ENCODE results near the gene ABCA2.

Gene ABCA2

DNA sequence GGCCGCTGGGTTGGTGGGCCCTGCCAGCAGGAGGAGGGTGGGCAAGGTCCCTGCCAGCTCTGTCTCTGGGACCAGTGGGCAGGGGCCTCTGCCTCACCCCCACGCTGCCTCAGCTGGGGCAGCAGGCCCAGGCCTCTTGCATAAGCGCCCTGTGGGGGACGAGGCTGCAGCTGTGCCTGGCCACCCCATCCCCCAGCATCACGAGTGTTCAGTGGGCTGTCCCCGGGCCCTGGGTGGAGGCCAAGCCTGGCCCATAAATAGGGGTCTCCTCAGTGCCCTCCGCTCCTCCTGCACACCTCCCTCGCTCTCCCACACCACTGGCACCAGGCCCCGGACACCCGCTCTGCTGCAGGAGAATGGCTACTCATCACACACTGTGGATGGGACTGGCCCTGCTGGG, 50.8 kb downstream of the ABCA2 start, which contains the start of gene PTGDS:
PTGDS (plus strand) TSS at position 282 of the 400 bp plus-strand sequence; CDS start at position 357, 75 bp downstream.
- Histone ChIP-seq H3K4me1 (ENCODE audit: low read depth, poor library complexity, severe bottlenecking) (no peaks in the 10 kb centered on the region), H2AFZ (ENCODE audit: low read depth) (no peak within 1 kb of the TSS), H3K27ac (no peak within 1 kb of the TSS), H3K36me3 (ENCODE audit: insufficient read depth) (no peaks in the 10 kb centered on the region), H3K27me3 (ENCODE audit: insufficient read depth, low read depth) (peaks cover 45% of the 10 kb centered on the region), H3K4me3 (IDR thresholded peaks at IDR 0.05; ENCODE audit: insufficient read depth, low read depth, low read length) (no peak within 1 kb of the TSS), H3K79me2 (ENCODE audit: insufficient read depth, low read depth) (no peaks in the 10 kb centered on the region), H4K20me1 (ENCODE audit: insufficient read depth) (no peaks in the 10 kb centered on the region), H3K9ac (no peak within 1 kb of the TSS), H3K4me2 (no peak within 1 kb of the TSS)
- TF ChIP-seq, protein P1, sequence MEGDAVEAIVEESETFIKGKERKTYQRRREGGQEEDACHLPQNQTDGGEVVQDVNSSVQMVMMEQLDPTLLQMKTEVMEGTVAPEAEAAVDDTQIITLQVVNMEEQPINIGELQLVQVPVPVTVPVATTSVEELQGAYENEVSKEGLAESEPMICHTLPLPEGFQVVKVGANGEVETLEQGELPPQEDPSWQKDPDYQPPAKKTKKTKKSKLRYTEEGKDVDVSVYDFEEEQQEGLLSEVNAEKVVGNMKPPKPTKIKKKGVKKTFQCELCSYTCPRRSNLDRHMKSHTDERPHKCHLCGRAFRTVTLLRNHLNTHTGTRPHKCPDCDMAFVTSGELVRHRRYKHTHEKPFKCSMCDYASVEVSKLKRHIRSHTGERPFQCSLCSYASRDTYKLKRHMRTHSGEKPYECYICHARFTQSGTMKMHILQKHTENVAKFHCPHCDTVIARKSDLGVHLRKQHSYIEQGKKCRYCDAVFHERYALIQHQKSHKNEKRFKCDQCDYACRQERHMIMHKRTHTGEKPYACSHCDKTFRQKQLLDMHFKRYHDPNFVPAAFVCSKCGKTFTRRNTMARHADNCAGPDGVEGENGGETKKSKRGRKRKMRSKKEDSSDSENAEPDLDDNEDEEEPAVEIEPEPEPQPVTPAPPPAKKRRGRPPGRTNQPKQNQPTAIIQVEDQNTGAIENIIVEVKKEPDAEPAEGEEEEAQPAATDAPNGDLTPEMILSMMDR (conservative IDR thresholded peaks at IDR 0.05; ENCODE audit: low read depth, low read length): no peak

DNA sequence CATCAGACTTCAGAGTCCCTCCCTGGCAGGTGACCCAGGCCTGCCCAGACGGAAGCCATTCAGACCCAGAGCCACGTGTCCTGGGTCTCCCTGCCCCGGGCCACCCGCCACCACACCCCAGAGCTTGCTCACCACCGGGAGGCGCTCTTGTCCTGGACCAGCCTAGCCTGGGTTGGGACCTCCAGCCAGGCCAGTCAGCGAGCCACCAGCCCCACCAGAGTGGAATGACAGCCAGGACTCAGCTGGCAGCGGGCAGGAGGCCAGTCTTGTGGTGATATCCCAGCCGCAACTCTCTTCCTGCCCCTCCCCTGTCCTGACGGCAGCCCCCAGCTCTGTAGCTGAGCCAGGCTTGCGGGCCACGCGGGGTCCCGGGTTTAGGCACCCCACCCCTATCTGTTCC, 52.4 kb downstream of the ABCA2 start:
- no peaks in the 10 kb centered on the region for H4K20me1 ChIP-seq (ENCODE audit: insufficient read depth)
- no peak overlapping the region for H3K4me3 ChIP-seq (IDR thresholded peaks at IDR 0.05; ENCODE audit: insufficient read depth, low read depth, low read length)
- no peaks in the 10 kb centered on the region for H3K36me3 ChIP-seq (ENCODE audit: insufficient read depth)
- no peaks in the 10 kb centered on the region for H3K79me2 ChIP-seq (ENCODE audit: insufficient read depth, low read depth)
- peaks cover 35% of the 10 kb centered on the region for H3K27me3 ChIP-seq (ENCODE audit: insufficient read depth, low read depth)
- H3K4me1 ChIP-seq (ENCODE audit: low read depth, poor library complexity, severe bottlenecking): no peaks in the 10 kb centered on the region
- H2AFZ ChIP-seq (ENCODE audit: low read depth): no peak overlapping the region
- H3K9ac ChIP-seq: no peak overlapping the region
- H3K27ac ChIP-seq: no peak overlapping the region
- H3K4me2 ChIP-seq: no peak overlapping the region
- TF ChIP-seq, protein P1 (conservative IDR thresholded peaks at IDR 0.05; ENCODE audit: low read depth, low read length): no peak

DNA sequence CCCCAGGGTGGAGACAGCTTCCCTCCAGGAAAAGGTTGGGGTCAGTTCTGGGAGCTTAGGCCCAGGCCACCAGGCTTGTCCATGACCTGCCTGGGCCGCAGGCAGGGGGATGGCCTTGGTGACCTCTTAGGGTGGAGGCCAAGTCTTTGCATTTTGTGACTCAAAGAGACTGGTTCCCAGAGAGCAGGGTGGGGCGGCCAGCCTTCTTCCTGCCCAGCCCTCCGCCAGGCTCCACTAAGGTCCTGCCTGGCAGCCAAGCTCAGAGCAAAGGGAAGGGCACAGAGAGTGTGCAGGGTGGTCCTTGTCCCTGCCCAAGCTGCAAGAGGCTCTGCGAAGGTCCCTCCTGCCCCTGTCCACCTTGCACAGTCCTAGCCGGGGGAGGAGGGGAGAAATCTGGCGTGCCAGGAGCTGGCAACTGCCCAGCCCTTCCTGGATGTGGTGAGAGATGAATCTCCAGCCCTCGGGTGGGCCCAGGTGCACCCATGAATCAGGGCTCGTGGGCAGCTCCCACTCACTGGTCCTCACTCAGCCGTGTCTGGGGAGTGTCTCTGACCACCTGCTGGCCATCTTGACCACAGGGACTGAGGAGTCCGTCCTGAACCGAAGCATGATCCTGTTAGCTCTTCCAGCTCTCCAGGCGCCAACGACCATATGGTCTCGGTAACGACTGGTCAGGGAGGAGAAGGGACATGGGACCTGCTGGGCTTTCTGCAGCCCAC, 53.1 kb downstream of the ABCA2 start:
- no peak overlapping the region for H3K27ac ChIP-seq
- H3K27me3 ChIP-seq (ENCODE audit: insufficient read depth, low read depth): peaks cover 34% of the 10 kb centered on the region
- H4K20me1 ChIP-seq (ENCODE audit: insufficient read depth): no peaks in the 10 kb centered on the region
- no peak overlapping the region for H2AFZ ChIP-seq (ENCODE audit: low read depth)
- no peak overlapping the region for H3K9ac ChIP-seq
- H3K79me2 ChIP-seq (ENCODE audit: insufficient read depth, low read depth): no peaks in the 10 kb centered on the region
- H3K36me3 ChIP-seq (ENCODE audit: insufficient read depth): no peaks in the 10 kb centered on the region
- H3K4me1 ChIP-seq (ENCODE audit: low read depth, poor library complexity, severe bottlenecking): no peaks in the 10 kb centered on the region
- H3K4me2 ChIP-seq: no peak overlapping the region
- TF ChIP-seq, protein P1 (conservative IDR thresholded peaks at IDR 0.05; ENCODE audit: low read depth, low read length): no peak
- H3K4me3 ChIP-seq (IDR thresholded peaks at IDR 0.05; ENCODE audit: insufficient read depth, low read depth, low read length): no peak overlapping the region

DNA sequence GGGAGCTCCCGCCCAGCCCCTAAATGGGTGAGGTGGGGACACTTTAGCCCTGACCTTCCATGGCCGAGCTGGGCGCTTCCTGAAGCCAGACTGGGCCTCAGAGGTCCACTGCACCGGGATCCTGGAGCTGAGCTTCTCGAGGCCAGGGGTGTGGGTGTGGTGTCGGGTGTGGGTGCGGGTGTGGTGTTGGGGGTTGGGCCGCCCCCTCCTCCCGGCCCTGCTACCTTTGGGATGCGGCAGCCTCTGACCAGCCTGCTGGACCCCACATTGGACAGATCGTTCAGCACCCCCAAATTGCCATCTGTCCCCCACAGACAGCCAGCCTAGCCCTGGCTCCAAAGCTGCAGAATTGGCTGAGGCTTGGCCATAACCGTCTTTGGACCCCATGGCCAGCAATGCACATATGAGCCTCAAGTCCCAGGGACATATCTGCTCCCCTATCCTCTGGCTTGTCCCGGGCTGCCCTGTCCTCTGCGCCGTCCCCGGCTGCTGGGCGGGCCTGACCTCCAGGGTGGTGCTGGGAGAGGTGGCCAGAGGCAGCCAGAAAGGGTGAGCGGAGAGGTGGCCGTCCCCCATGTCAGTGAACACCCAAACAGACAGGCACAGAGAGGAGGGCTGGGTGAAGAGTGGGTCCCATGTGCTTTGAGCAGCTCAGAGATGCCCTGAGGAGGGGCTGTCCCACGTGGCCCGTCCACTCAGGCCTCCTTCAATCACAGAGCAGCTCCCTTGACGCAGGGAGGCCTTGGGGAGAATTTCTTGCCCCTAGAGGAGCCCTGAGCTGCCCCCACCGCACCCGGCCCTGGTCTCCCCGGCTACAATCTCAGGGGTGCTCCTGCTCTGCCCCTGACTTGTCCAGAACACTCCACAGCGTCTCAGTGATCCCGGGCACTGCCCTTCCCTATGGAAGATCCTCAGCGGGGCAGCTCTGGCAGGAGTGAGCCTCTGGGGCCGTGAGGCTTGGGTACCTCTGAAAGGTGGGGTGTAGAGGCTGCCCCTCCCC, 54.1 kb downstream of the ABCA2 start:
- Histone ChIP-seq H3K4me3 (IDR thresholded peaks at IDR 0.05; ENCODE audit: insufficient read depth, low read depth, low read length) (no peak overlapping the region), H3K27me3 (ENCODE audit: insufficient read depth, low read depth) (peaks cover 34% of the 10 kb centered on the region), H3K9ac (no peak overlapping the region), H3K4me1 (ENCODE audit: low read depth, poor library complexity, severe bottlenecking) (no peaks in the 10 kb centered on the region), H3K27ac (no peak overlapping the region), H3K4me2 (no peak overlapping the region), H4K20me1 (ENCODE audit: insufficient read depth) (no peaks in the 10 kb centered on the region), H2AFZ (ENCODE audit: low read depth) (no peak overlapping the region), H3K79me2 (ENCODE audit: insufficient read depth, low read depth) (no peaks in the 10 kb centered on the region), H3K36me3 (ENCODE audit: insufficient read depth) (no peaks in the 10 kb centered on the region)
- TF ChIP-seq, protein P1 (conservative IDR thresholded peaks at IDR 0.05; ENCODE audit: low read depth, low read length): no peak

Data from KMS-11 (cell line).